ENCODE data around the gene CNTN1. TPM values are rescaled to one million over a fixed set of nuclear protein-coding genes. Genes with fewer than 3 reads are reported as not detected.

CNTN1 gene
- total RNA-seq, 4 donors from 2014 or later = 18.0 to 32.1 (median 23.8) TPM

DNA sequence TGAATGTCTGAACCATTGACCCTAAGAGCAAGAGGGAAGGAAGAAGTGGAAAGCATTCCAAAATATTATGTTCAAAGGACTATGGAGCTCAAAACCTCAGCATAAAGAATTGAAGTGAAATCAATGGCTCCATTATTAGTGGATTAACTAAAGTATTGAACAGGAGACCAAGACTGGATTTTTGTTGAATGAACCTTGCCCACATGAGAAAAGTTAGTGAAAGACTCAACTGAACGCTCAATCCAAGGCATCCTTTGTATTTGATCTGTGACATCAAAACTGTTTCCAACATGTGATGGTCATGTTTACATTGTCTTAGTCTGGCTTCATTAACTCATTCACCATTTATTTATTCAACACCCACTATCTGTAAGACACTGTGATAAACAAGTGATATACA lies 161.0 kb downstream of the CNTN1 start:
- Histone ChIP-seq H3K4me3 (no peak overlapping the region), H3K4me1 (no peaks in the 10 kb centered on the region), H3K27me3 (no peaks in the 10 kb centered on the region), H3K27ac (no peak overlapping the region), H3K36me3 (no peaks in the 10 kb centered on the region), H3K9me3 (no peaks in the 10 kb centered on the region)
- WGBS, 2 donors = 33 to 56% methylated on average over 1 of the region's 1 CpG
- TF ChIP-seq EP300 (IDR thresholded peaks at IDR 0.05) (no peak), POLR2A (IDR thresholded peaks at IDR 0.05) (no peak)
- TF ChIP-seq, protein P1, sequence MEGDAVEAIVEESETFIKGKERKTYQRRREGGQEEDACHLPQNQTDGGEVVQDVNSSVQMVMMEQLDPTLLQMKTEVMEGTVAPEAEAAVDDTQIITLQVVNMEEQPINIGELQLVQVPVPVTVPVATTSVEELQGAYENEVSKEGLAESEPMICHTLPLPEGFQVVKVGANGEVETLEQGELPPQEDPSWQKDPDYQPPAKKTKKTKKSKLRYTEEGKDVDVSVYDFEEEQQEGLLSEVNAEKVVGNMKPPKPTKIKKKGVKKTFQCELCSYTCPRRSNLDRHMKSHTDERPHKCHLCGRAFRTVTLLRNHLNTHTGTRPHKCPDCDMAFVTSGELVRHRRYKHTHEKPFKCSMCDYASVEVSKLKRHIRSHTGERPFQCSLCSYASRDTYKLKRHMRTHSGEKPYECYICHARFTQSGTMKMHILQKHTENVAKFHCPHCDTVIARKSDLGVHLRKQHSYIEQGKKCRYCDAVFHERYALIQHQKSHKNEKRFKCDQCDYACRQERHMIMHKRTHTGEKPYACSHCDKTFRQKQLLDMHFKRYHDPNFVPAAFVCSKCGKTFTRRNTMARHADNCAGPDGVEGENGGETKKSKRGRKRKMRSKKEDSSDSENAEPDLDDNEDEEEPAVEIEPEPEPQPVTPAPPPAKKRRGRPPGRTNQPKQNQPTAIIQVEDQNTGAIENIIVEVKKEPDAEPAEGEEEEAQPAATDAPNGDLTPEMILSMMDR (IDR thresholded peaks at IDR 0.05) = no peak
- DNase-seq (ENCODE audit: low spot score in 2 of 2) = no peak

DNA sequence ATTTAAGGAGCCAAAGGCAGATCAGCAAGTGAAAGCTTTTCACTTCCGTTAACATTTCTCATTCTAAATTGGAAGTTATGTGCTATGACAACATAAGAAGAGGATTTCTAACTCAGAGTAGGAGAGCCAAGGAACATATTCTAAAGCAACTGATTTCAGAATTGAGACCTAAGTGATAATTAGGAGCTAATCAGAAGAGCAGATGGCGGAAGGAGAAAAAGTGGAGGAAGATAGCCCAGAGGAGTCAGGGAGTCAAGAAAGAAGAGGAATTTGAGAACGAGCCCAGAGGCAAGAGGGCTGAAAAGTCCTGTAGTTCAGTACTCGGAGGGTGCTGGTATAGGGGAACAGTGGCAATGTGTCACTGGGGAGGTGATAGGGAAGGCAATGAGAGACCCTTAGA lies 162.4 kb downstream of the CNTN1 start:
- H3K4me3 ChIP-seq = no peak overlapping the region
- WGBS, 2 donors = 70 to 75% methylated on average over 4 of the region's 4 CpGs
- no peaks in the 10 kb centered on the region for H3K27me3 ChIP-seq
- H3K36me3 ChIP-seq = no peaks in the 10 kb centered on the region
- TF ChIP-seq EP300 (IDR thresholded peaks at IDR 0.05) = no peak
- TF ChIP-seq, protein P1 (IDR thresholded peaks at IDR 0.05) = no peak
- no peak for DNase-seq (ENCODE audit: low spot score in 2 of 2)
- no peaks in the 10 kb centered on the region for H3K9me3 ChIP-seq
- peaks cover 0 to under 1% (median 0%) of the 10 kb centered on the region in 4 donors for H3K4me1 ChIP-seq
- H3K27ac ChIP-seq = no peak overlapping the region

DNA sequence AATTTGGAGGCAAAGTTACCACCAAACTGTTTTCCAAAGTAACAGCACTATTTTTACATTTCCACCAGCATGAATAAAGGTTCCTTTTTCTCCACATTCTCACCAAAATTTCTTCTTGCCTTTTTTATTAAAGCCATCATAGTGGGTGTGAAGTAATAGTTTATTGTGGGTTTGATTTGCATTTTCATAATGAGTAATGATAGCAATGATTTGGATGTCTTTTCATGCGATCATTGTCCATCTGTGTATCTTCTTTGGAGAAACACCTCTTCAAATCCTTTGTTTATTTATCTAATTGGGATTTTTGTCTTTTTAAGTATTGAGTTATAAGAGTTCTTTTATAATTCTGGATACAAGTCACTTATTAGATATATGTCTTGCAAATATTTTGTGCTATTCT lies 172.7 kb downstream of the CNTN1 start:
- DNase-seq (ENCODE audit: low spot score in 2 of 2) = no peak
- Histone ChIP-seq H3K36me3 (no peaks in the 10 kb centered on the region), H3K4me1 (peaks cover 0 to 3% (median 0%) of the 10 kb centered on the region in 4 donors), H3K4me3 (no peak overlapping the region), H3K9me3 (no peaks in the 10 kb centered on the region), H3K27ac (no peak overlapping the region), H3K27me3 (no peaks in the 10 kb centered on the region)
- TF ChIP-seq POLR2A (IDR thresholded peaks at IDR 0.05) (no peak), EP300 (IDR thresholded peaks at IDR 0.05) (no peak)
- TF ChIP-seq, protein P1 (IDR thresholded peaks at IDR 0.05) = no peak
- 96 to 97% methylated on average over 1 of the region's 1 CpG for WGBS, 2 donors

DNA sequence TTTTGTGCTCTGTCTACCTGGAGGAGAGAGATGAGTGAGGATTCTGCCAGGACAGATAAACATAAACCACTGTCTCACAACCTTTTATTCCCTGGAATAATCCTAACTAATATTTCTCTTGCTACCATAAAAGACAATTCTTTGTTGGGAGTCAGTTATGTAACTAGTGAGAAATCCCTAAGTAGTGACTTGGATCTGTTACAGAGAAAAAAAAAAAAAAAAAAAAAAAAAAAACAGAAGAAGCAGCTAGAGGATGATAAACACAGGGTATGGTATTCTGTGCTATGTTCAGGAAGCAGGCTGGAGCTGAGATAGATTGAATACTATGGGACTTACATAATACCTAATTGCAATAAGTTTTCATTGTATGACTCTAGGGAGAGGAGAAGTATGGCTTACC lies 178.7 kb downstream of the CNTN1 start:
- DNase-seq (ENCODE audit: low spot score in 2 of 2) = no peak
- H3K4me1 ChIP-seq = peaks cover 0 to 9% (median 3%) of the 10 kb centered on the region in 4 donors
- TF ChIP-seq EP300 (IDR thresholded peaks at IDR 0.05) (no peak), POLR2A (IDR thresholded peaks at IDR 0.05) (no peak)
- TF ChIP-seq, protein P1 (IDR thresholded peaks at IDR 0.05) = no peak

DNA sequence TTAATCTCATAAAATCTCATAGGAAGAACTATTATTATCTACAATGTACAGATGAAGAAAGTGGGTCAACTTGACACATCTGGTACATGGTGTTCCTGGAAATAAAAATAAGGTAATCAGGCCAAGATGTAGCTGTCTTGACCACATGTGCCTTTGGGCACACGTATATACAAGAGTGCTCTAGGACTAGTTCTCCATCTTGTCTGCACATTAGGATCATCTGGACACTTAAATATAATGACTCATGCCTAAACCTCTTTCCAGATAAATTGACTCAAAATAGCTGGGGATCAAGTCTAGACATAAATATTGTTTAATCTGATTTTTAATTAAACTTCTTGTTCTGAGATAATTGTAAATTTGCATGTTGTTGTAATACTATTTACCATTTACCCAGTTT lies 182.6 kb downstream of the CNTN1 start:
- Histone ChIP-seq H3K4me1 (peaks cover 0 to 9% (median 3%) of the 10 kb centered on the region in 4 donors), H3K27ac (no peak overlapping the region), H3K27me3 (no peaks in the 10 kb centered on the region), H3K36me3 (no peaks in the 10 kb centered on the region), H3K9me3 (no peaks in the 10 kb centered on the region), H3K4me3 (no peak overlapping the region)
- no peak for DNase-seq (ENCODE audit: low spot score in 2 of 2)
- TF ChIP-seq EP300 (IDR thresholded peaks at IDR 0.05) = no peak
- TF ChIP-seq, protein P1 (IDR thresholded peaks at IDR 0.05) = no peak
- no peak for TF ChIP-seq POLR2A (IDR thresholded peaks at IDR 0.05)
- 76 to 83% methylated on average over 1 of the region's 1 CpG for WGBS, 2 donors

More for the DNA sequence above, 178.7 kb downstream of the CNTN1 start:
- H3K4me3 ChIP-seq = no peak overlapping the region
- H3K27me3 ChIP-seq = no peaks in the 10 kb centered on the region
- H3K36me3 ChIP-seq = no peaks in the 10 kb centered on the region
- no peaks in the 10 kb centered on the region for H3K9me3 ChIP-seq
- H3K27ac ChIP-seq = no peak overlapping the region
